ENCODE data around the gene COBL. TPM values are rescaled to one million over a fixed set of nuclear protein-coding genes. Genes with fewer than 3 reads are reported as not detected.

COBL gene
- total RNA-seq, 1 donor from 2014 or later = 6.3 TPM

GRCh38 chr7:51081270-51081890 lies 235.2 kb downstream of the COBL start:
- H3K27me3 ChIP-seq = no peaks in the 10 kb centered on the region
- Mint-ChIP-seq H3K27me3 (ENCODE audit: insufficient read depth, low read depth) (peaks cover 3% of the 10 kb centered on the region), H3K27ac (no peak overlapping the region), H3K4me1 (peaks cover 17% of the 10 kb centered on the region), H3K4me3 (no peak overlapping the region), H3K36me3 (no peaks in the 10 kb centered on the region), H3K9me3 (no peaks in the 10 kb centered on the region)
- H3K4me3 ChIP-seq = no peak overlapping the region
- peak overlapping the region; percentile 57 for H3K4me2 ChIP-seq
- H3K9ac ChIP-seq = no peak overlapping the region
- H3K36me3 ChIP-seq = no peaks in the 10 kb centered on the region
- H3K9me3 ChIP-seq (ENCODE audit: low read depth) = no peaks in the 10 kb centered on the region
- TF ChIP-seq, protein P1, sequence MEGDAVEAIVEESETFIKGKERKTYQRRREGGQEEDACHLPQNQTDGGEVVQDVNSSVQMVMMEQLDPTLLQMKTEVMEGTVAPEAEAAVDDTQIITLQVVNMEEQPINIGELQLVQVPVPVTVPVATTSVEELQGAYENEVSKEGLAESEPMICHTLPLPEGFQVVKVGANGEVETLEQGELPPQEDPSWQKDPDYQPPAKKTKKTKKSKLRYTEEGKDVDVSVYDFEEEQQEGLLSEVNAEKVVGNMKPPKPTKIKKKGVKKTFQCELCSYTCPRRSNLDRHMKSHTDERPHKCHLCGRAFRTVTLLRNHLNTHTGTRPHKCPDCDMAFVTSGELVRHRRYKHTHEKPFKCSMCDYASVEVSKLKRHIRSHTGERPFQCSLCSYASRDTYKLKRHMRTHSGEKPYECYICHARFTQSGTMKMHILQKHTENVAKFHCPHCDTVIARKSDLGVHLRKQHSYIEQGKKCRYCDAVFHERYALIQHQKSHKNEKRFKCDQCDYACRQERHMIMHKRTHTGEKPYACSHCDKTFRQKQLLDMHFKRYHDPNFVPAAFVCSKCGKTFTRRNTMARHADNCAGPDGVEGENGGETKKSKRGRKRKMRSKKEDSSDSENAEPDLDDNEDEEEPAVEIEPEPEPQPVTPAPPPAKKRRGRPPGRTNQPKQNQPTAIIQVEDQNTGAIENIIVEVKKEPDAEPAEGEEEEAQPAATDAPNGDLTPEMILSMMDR (IDR thresholded peaks at IDR 0.05) = no peak
- TF ChIP-seq EZH2 (IDR thresholded peaks at IDR 0.05) (no peak), EZH2phosphoT487 (IDR thresholded peaks at IDR 0.05) (no peak)
- H3F3A ChIP-seq (ENCODE audit: low read depth) = no peaks in the 10 kb centered on the region
- no peaks in the 10 kb centered on the region for H4K20me1 ChIP-seq (ENCODE audit: low read depth)
- H3K27ac ChIP-seq = no peak overlapping the region
- no peaks in the 10 kb centered on the region for H3K79me2 ChIP-seq (ENCODE audit: low read depth)
- no peak for DNase-seq (ENCODE audit: low spot score)
- H3K4me1 ChIP-seq = peaks cover 17% of the 10 kb centered on the region
- no peak overlapping the region for H2AFZ ChIP-seq (replicated peaks)

GRCh38 chr7:51080622-51081269 lies 235.9 kb downstream of the COBL start:
- Histone ChIP-seq H2AFZ (replicated peaks) (no peak overlapping the region), H3F3A (ENCODE audit: low read depth) (no peaks in the 10 kb centered on the region), H3K27me3 (no peaks in the 10 kb centered on the region), H3K9ac (no peak overlapping the region), H3K79me2 (ENCODE audit: low read depth) (no peaks in the 10 kb centered on the region), H3K27ac (no peak overlapping the region), H3K36me3 (no peaks in the 10 kb centered on the region), H3K4me1 (peaks cover 17% of the 10 kb centered on the region), H3K4me2 (peak overlapping the region; percentile 61), H3K4me3 (no peak overlapping the region), H3K9me3 (ENCODE audit: low read depth) (no peaks in the 10 kb centered on the region), H4K20me1 (ENCODE audit: low read depth) (no peaks in the 10 kb centered on the region)
- Mint-ChIP-seq H3K4me3 (no peak overlapping the region), H3K36me3 (no peaks in the 10 kb centered on the region), H3K27ac (no peak overlapping the region), H3K27me3 (ENCODE audit: insufficient read depth, low read depth) (peaks cover 3% of the 10 kb centered on the region), H3K4me1 (peaks cover 17% of the 10 kb centered on the region), H3K9me3 (no peaks in the 10 kb centered on the region)
- peak; percentile 88 for DNase-seq (ENCODE audit: low spot score)
- TF ChIP-seq EZH2 (IDR thresholded peaks at IDR 0.05) = no peak
- TF ChIP-seq EZH2phosphoT487 (IDR thresholded peaks at IDR 0.05) = no peak
- TF ChIP-seq, protein P1 (IDR thresholded peaks at IDR 0.05) = no peak

GRCh38 chr7:51080216-51080615 lies 236.4 kb downstream of the COBL start:
- H3K9ac ChIP-seq = no peak overlapping the region
- no peaks in the 10 kb centered on the region for H3K36me3 Mint-ChIP-seq
- H3K36me3 ChIP-seq = no peaks in the 10 kb centered on the region
- peaks cover 3% of the 10 kb centered on the region for H3K27me3 Mint-ChIP-seq (ENCODE audit: insufficient read depth, low read depth)
- H3K27ac ChIP-seq = no peak overlapping the region
- H3K9me3 ChIP-seq (ENCODE audit: low read depth) = no peaks in the 10 kb centered on the region
- no peak overlapping the region for H3K4me3 Mint-ChIP-seq
- no peak for DNase-seq (ENCODE audit: low spot score)
- H3K4me1 ChIP-seq = peaks cover 17% of the 10 kb centered on the region
- peaks cover 17% of the 10 kb centered on the region for H3K4me1 Mint-ChIP-seq
- H3F3A ChIP-seq (ENCODE audit: low read depth) = no peaks in the 10 kb centered on the region
- H3K4me2 ChIP-seq = peak overlapping the region; percentile 61
- no peak overlapping the region for H3K4me3 ChIP-seq
- no peak overlapping the region for H2AFZ ChIP-seq (replicated peaks)
- H3K27ac Mint-ChIP-seq = no peak overlapping the region
- no peaks in the 10 kb centered on the region for H4K20me1 ChIP-seq (ENCODE audit: low read depth)
- TF ChIP-seq, protein P1 (IDR thresholded peaks at IDR 0.05) = no peak
- no peak for TF ChIP-seq EZH2 (IDR thresholded peaks at IDR 0.05)
- no peak for TF ChIP-seq EZH2phosphoT487 (IDR thresholded peaks at IDR 0.05)
- H3K79me2 ChIP-seq (ENCODE audit: low read depth) = no peaks in the 10 kb centered on the region
- H3K9me3 Mint-ChIP-seq = no peaks in the 10 kb centered on the region
- H3K27me3 ChIP-seq = no peaks in the 10 kb centered on the region
